Left lobe of liver (tissue), 1 donor: Measurements from ENCODE around the gene ACP6. TPM values are rescaled to one million over a fixed set of nuclear protein-coding genes. Genes with fewer than 3 reads are reported as not detected.

ENCODE experiments used
- total RNA-seq: library from RNA; stranded (reverse); gene quantifications from one replicate; pipeline ENCODE4 v1.2.1, GENCODE V29; 2021
- donor health status: DM: no; HTN: yes; CAD: no.

The ACP6 gene
- total RNA-seq, 1 donor from 2014 or later: 17.2 TPM

Other genes with a start within 250 kb of the ACP6 start
- gene BCL9, start 129.0 kb downstream of the ACP6 start, total RNA-seq: 5.3 TPM
- 1.1 TPM for gene GJA5, start 90.1 kb upstream of the ACP6 start, total RNA-seq
- gene GJA8, start 232.3 kb upstream of the ACP6 start, total RNA-seq: not detected